Ascending aorta (tissue), 2 donors: ENCODE measurements around the gene SCO2. TPM values are rescaled to one million over a fixed set of nuclear protein-coding genes. Genes with fewer than 3 reads are reported as not detected.

Experiments used
- DNase-seq, 2 donors: peaks; one replicate each; pipeline ENCODE4 v3.0.0-alpha.2; 2019; ENCODE audit warnings: low spot score in 2 of 2
- H3K27ac ChIP-seq, 2 donors: fragments of 200-600 bp; sonication (generic); one replicate each; pipeline ENCODE4 v1.5.1; 2016 to 2017; ENCODE audit warnings: mild to moderate bottlenecking in 1 of 2
- H3K27me3 ChIP-seq: fragments of 200-600 bp; sonication (generic); one replicate; pipeline ENCODE4 v1.5.1; 2017
- H3K36me3 ChIP-seq, 2 donors: fragments of 200-600 bp; sonication (generic); one replicate each; pipeline ENCODE4 v1.5.1; 2016
- H3K4me1 ChIP-seq, 2 donors: fragments of 200-600 bp; sonication (generic); one replicate each; pipeline ENCODE4 v1.5.1; 2016 to 2017; ENCODE audit warnings: mild to moderate bottlenecking in 1 of 2
- H3K4me3 ChIP-seq, 2 donors: fragments of 200-600 bp; sonication (generic); one replicate each; pipeline ENCODE4 v1.5.1; 2016 to 2017; ENCODE audit warnings: mild to moderate bottlenecking in 1 of 2
- H3K9me3 ChIP-seq, 2 donors: fragments of 200-600 bp; sonication (generic); one replicate each; pipeline ENCODE4 v1.5.1; 2016
- intact Hi-C: fragments of 100-400 bp; cut with DNase I; formaldehyde crosslinking; loops from one replicate; pipeline ENCODE4 v1.15.1; 2023
- total RNA-seq: library from RNA; depleted of rRNA; stranded (reverse); fragments of >200 nt; gene quantifications from one replicate; pipeline ENCODE4 v1.1.0, GENCODE V29; 2016
- TF ChIP-seq, protein P1 (sequence below), 3 experiments: fragments of 200-600 bp in 2 of 3; fragments of 450-650 bp in 1 of 3; sonication (generic) in 2 of 3; IDR thresholded peaks; one replicate each; pipeline ENCODE4 v1.5.1; 2016 to 2019; ENCODE audit warnings: antibody characterized with exemption in 3 of 3, mild to moderate bottlenecking in 1 of 3, moderate library complexity in 1 of 3

SCO2 gene
- total RNA-seq, 1 donor from 2014 or later, result not detected

- Histone ChIP-seq H3K9me3 (no peaks in the 10 kb centered on the region), H3K4me3 (no peak overlapping the region), H3K27ac (no peak overlapping the region), H3K36me3 (no peaks in the 10 kb centered on the region), H3K27me3 (no peaks in the 10 kb centered on the region), H3K4me1 (peaks cover 0 to 8% of the 10 kb centered on the region in 2 donors)
- TF ChIP-seq, protein P1, sequence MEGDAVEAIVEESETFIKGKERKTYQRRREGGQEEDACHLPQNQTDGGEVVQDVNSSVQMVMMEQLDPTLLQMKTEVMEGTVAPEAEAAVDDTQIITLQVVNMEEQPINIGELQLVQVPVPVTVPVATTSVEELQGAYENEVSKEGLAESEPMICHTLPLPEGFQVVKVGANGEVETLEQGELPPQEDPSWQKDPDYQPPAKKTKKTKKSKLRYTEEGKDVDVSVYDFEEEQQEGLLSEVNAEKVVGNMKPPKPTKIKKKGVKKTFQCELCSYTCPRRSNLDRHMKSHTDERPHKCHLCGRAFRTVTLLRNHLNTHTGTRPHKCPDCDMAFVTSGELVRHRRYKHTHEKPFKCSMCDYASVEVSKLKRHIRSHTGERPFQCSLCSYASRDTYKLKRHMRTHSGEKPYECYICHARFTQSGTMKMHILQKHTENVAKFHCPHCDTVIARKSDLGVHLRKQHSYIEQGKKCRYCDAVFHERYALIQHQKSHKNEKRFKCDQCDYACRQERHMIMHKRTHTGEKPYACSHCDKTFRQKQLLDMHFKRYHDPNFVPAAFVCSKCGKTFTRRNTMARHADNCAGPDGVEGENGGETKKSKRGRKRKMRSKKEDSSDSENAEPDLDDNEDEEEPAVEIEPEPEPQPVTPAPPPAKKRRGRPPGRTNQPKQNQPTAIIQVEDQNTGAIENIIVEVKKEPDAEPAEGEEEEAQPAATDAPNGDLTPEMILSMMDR (IDR thresholded peaks at IDR 0.05), result no peak
- no peak for DNase-seq
- intact Hi-C loops, result no loop called here
These were observed 42.4 kb upstream of the SCO2 start for GRCh38 chr22:50567721-50568252.

- Histone ChIP-seq H3K4me3 (no peak overlapping the region), H3K9me3 (no peaks in the 10 kb centered on the region), H3K27ac (no peak overlapping the region), H3K36me3 (no peaks in the 10 kb centered on the region), H3K4me1 (peaks cover 0 to 8% of the 10 kb centered on the region in 2 donors), H3K27me3 (no peaks in the 10 kb centered on the region)
- intact Hi-C loops, result loop anchor here (5.0 kb wide), 1 partner anchor 57 kb away; the partner anchor contains the start of genes LMF2 and NCAPH2
- TF ChIP-seq, protein P1 (IDR thresholded peaks at IDR 0.05), result no peak
- DNase-seq, result no peak
These were observed 38.9 kb upstream of the SCO2 start for GRCh38 chr22:50564289-50564688.

GRCh38 chr22:50563413-50564160, 38.2 kb upstream of the SCO2 start:
- Histone ChIP-seq H3K36me3 (no peaks in the 10 kb centered on the region), H3K4me3 (peak overlapping the region; percentile 66 to 70), H3K9me3 (no peaks in the 10 kb centered on the region), H3K4me1 (peaks cover 0 to 8% of the 10 kb centered on the region in 2 donors), H3K27me3 (no peaks in the 10 kb centered on the region), H3K27ac (no peak overlapping the region)
- intact Hi-C loops, result loop anchor here (5.0 kb wide), 1 partner anchor 56 kb away; the partner anchor contains the start of genes LMF2 and NCAPH2
- DNase-seq, result no peak
- TF ChIP-seq, protein P1 (IDR thresholded peaks at IDR 0.05), result no peak

DNA sequence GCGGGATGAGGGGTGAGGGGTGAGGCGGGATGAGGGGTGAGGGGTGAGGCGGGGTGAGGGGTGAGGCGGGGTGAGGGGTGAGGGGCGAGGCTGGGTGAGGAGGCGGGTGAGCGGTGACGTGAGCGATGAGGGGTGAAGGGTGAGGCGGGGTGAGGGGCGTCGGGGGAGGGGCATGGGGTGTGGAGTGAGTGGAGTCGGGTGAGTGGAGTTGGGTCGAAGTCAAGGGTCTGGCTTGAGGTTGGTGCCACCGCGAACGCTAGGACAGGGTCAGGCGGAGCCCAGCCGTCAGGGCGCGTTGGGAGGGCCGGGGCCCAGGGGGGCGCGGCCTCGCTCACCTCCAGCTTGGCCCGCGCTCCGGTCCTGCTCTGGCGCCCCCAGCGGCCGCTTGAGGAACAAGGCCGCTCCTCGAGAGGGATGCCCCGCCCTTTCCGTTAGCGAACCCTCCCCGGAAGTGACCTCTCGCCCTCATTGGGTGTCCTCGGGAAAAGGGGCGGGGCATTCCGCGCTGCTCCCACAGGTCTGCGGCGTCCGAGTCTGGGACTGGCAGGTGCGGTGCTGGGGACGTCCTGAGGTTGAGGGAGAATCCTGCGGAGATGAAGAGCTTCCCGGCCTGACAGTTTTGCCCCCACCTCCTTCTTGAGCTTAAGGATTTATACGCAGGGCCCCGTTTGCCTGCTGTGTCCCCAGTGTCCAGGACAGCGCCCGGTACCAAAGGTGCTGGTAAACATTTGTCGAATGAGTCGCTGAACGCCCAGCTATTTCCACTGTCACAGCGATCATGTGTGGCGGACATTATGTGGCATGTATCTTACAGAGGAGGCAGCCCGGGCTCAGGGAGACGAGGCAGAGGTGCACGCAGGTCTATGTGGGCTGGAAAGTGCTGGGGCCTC, 37.4 kb upstream of the SCO2 start, which contains the start of gene SYCE3:
TSS of gene SYCE3 (minus strand) at position 397 of the 890 bp plus-strand sequence. CDS start 6,514 bp downstream, outside the sequence.
- Histone ChIP-seq H3K4me3 (peak within 1 kb of the TSS; percentile 66 to 70), H3K27me3 (no peaks in the 10 kb centered on the region), H3K27ac (no peak within 1 kb of the TSS), H3K4me1 (peaks cover 0 to 8% of the 10 kb centered on the region in 2 donors), H3K9me3 (no peaks in the 10 kb centered on the region), H3K36me3 (no peaks in the 10 kb centered on the region)
- peak; percentile 87 to 97 for DNase-seq
- TF ChIP-seq, protein P1 (IDR thresholded peaks at IDR 0.05), result peak; percentile 91 to 99 (median 98)
- intact Hi-C loops, result loop anchor here (1.0 to 5.0 kb wide), 3 partner anchors 20 to 55 kb away; partner anchors contain the start of genes CHKB, LMF2 and NCAPH2
